GM19463 (cell line): Measurements from ENCODE around the gene RNF166.
A peak's percentile ranks its signal among the peaks of the same experiment; 100 is the strongest.

Source experiments
- ATAC-seq: cut with Tn5 transposase; IDR thresholded peaks from one replicate; pipeline ENCODE4 v1.9.1; 2021; ENCODE audit warnings: mild to moderate bottlenecking, moderate library complexity; ENCODE audit not compliant: unreplicated experiment

Gene RNF166

GRCh38 chr16:88695218-88695617 is 11.0 kb downstream of the RNF166 start:
- no peak for ATAC-seq

- ATAC-seq: no peak
Measured at GRCh38 chr16:88694221-88695087, 11.8 kb downstream of the RNF166 start.

GRCh38 chr16:88693420-88694177 is 12.6 kb downstream of the RNF166 start:
- ATAC-seq: no peak

GRCh38 chr16:88692861-88693260 is 13.3 kb downstream of the RNF166 start:
- ATAC-seq: no peak

GRCh38 chr16:88691924-88692560 is 14.2 kb downstream of the RNF166 start:
- ATAC-seq: no peak

- ATAC-seq: no peak
Measured at GRCh38 chr16:88691129-88691813, 14.9 kb downstream of the RNF166 start.

- no peak for ATAC-seq
Measured at GRCh38 chr16:88690341-88691128, 15.7 kb downstream of the RNF166 start.

GRCh38 chr16:88688013-88688778 is 18.0 kb downstream of the RNF166 start:
- ATAC-seq: no peak

- no peak for ATAC-seq
Measured at GRCh38 chr16:88687676-88688012, 18.6 kb downstream of the RNF166 start.

- no peak for ATAC-seq
Measured at GRCh38 chr16:88687254-88687576, 19.0 kb downstream of the RNF166 start.

- ATAC-seq: peak; percentile 69
Measured at GRCh38 chr16:88686439-88687253, 19.6 kb downstream of the RNF166 start, which contains the start of gene SNAI3. TSS of gene SNAI3 (minus strand) at chr16:88686507. CDS start at chr16:88686406, 101 bp downstream.

- peak; percentile 13 for ATAC-seq
Measured at GRCh38 chr16:88686062-88686438, 20.2 kb downstream of the RNF166 start.

GRCh38 chr16:88685156-88686061 is 20.8 kb downstream of the RNF166 start:
- ATAC-seq: no peak

GRCh38 chr16:88684569-88685155 is 21.5 kb downstream of the RNF166 start:
- ATAC-seq: no peak

GRCh38 chr16:88681709-88682451 is 24.3 kb downstream of the RNF166 start:
- ATAC-seq: peak; percentile 66

GRCh38 chr16:88681084-88681680 is 25.0 kb downstream of the RNF166 start:
- no peak for ATAC-seq
